RCC 7860 (cell line): Measurements from ENCODE around the gene AMHR2.
"Not testable (repeated sequence)": the region's sequence is repeated elsewhere in the genome, so short reads cannot be mapped to it uniquely, and the experiment has no call there.

Experiments
- DNase-seq: peaks from one replicate; pipeline ENCODE4 v3.0.0-alpha.2; 2015; ENCODE audit warnings: low spot score
- FAIRE-seq: peaks from 2 replicates; lab custom pipeline; 2012; peaks lifted over from hg19 to GRCh38; lab: Jason Lieb, UNC

The AMHR2 gene

GRCh38 chr12:53423597-53423996 is at the start of gene AMHR2:
AMHR2 (plus strand) TSS chr12:53423855; CDS start chr12:53423935, 80 bp downstream.
- DNase-seq = no peak
- no peak for FAIRE-seq

- FAIRE-seq, DNase-seq: not testable (repeated sequence)
Measured at GRCh38 chr12:53374277-53374676, 49.4 kb upstream of the AMHR2 start.

DNA sequence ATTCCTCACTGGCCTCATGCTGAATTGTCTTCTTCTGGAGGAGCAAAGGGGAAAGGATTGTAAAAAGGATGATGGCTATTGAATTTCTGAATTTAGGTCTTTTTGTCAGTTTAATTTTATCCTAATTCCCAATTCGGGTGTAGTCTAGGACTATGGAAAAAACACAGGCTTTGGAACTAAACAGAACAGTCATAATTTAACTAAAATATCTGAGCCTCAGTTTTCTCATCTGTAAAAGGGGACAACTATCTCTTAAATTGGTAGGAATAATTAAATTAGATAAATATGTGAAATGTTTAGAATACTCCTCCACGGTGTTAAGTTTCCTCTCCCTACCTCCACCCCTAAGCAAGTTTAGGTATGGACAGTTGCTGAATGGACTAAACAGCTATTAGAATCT is 46.9 kb upstream of the AMHR2 start:
- no peak for FAIRE-seq
- DNase-seq = no peak

DNA sequence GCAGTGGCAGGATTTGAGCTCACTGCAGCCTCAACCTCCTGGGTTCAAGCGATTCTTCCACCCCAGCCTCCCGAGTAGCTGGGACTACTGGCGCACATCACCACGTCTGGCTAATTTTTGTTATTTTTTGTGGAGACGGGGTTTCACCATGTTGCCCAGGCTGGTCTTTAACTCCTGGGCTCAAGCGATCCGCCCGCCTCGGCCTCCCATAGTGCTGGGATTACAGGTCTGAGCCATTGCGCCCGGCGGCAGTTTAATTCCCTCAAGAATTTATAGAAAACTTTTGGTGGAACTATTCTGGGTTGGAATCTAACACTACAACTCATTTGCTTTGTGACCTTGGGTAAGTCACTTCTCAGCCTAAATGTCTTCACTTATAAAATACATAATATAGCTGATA is 45.4 kb upstream of the AMHR2 start:
- DNase-seq (no peak), FAIRE-seq (no peak)

- DNase-seq (no peak), FAIRE-seq (no peak)
Measured at GRCh38 chr12:53378724-53379388, 44.8 kb upstream of the AMHR2 start.

GRCh38 chr12:53379389-53380103 is 44.1 kb upstream of the AMHR2 start:
- peak; percentile 96 for FAIRE-seq
- peak; percentile 100 for DNase-seq

- FAIRE-seq (no peak), DNase-seq (peak; percentile 81)
Measured at GRCh38 chr12:53380104-53380793, 43.4 kb upstream of the AMHR2 start, which contains the start of gene SP1. SP1 (plus strand) TSS chr12:53380176; CDS start chr12:53380292, 116 bp downstream.

GRCh38 chr12:53380794-53381730 is 42.6 kb upstream of the AMHR2 start:
- FAIRE-seq (no peak), DNase-seq (no peak)

DNA sequence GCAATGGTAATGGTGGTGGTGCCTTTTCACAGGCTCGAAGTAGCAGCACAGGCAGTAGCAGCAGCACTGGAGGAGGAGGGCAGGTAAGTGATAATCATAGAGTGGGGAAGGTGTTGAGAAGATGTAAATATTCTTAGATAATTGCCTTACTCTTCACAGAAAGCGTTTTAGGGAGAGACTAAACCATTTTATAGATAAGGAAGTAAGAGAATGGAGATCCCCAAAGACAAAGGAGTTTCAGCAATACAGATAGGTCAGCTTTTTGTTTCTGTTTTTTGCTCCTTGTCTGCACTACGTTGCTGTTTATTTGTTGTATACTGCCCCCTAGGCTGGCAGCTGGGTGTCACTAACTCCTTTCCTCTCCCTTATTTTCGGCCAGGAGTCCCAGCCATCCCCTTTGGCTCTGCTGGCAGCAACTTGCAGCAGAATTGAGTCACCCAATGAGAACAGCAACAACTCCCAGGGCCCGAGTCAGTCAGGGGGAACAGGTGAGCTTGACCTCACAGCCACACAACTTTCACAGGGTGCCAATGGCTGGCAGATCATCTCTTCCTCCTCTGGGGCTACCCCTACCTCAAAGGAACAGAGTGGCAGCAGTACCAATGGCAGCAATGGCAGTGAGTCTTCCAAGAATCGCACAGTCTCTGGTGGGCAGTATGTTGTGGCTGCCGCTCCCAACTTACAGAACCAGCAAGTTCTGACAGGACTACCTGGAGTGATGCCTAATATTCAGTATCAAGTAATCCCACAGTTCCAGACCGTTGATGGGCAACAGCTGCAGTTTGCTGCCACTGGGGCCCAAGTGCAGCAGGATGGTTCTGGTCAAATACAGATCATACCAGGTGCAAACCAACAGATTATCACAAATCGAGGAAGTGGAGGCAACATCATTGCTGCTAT is 41.7 kb upstream of the AMHR2 start:
- peak; percentile 49 for FAIRE-seq
- DNase-seq = peak; percentile 68

- no peak for DNase-seq
- no peak for FAIRE-seq
Measured at GRCh38 chr12:53383258-53383657, 40.4 kb upstream of the AMHR2 start.

DNA sequence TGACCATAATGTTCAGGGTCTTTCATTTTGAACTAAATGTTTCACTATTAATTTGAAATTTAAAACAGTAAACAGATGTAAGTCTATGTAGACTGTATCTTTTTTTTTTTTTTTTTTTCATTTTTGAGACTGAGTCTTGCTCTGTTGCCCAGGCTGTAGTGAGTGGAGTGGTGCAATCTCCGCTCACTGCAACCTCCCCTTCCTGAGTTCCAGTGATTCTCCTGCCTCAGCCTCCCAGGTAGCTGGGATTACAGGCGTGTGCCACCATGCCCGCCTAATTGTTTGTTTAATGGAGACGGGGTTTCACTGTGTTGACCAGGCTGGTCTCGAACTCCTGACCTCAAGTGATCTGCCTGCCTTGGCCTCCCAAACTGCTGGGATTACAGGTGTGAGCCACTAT is 37.3 kb upstream of the AMHR2 start:
- DNase-seq, FAIRE-seq: not testable (repeated sequence)

GRCh38 chr12:53388932-53389331 is 34.7 kb upstream of the AMHR2 start:
- DNase-seq (no peak), FAIRE-seq (no peak)

DNA sequence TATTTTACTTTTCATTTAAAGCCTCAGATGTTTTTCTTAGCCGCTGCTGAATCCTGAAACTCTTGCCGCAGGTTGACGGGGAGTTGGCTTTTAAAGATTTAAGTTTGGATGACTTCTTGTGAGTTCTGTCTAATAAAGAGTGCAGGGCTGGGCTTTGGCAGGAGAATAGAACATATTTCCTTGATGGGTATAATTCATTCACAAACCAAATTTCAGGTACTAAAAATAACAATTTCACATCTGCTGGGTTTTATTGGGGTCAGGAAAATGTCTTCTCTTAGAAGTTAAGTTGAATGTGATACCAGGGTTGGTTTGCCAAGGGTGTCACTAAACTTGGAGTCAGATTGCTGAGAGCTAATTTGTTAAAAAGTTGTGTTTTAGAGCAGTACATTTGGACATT is 34.0 kb upstream of the AMHR2 start:
- FAIRE-seq (no peak), DNase-seq (no peak)

- DNase-seq (no peak), FAIRE-seq (no peak)
Measured at GRCh38 chr12:53391724-53392123, 31.9 kb upstream of the AMHR2 start.

- DNase-seq = no peak
- FAIRE-seq = no peak
Measured at GRCh38 chr12:53399896-53400295, 23.8 kb upstream of the AMHR2 start.

DNA sequence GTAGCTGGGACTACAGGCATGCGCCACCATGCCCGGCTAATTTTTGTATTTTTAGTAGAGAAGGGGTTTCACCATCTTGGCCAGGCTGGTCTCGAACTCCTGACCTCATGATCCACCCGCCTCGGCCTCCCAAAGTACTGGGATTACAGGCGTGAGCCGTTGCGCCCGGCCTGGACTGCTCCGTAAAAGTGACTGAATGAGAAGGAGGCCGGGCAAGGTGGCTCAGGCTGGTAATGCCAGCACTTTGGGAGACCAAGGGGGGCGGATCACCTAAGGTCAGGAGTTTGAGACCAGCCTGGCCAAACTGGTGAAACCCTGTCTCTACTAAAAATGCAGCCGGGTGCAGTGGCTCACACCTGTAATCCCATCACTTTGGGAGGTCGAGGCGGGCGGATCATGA is 21.3 kb upstream of the AMHR2 start:
- DNase-seq, FAIRE-seq: not testable (repeated sequence)

GRCh38 chr12:53402871-53403270 is 20.8 kb upstream of the AMHR2 start:
- DNase-seq (no peak), FAIRE-seq (no peak)

GRCh38 chr12:53410951-53411350 is 12.7 kb upstream of the AMHR2 start:
- DNase-seq (no peak), FAIRE-seq (no peak)

GRCh38 chr12:53413485-53414204 is 10.0 kb upstream of the AMHR2 start:
- FAIRE-seq (no peak), DNase-seq (no peak)
